Mucosa of rectum (tissue), 2 donors: ENCODE results near the gene ADGRG3.

Source experiments
- H3K27ac ChIP-seq, 2 donors: one replicate each; pipeline ENCODE4 v1.7.0; 2013; ENCODE audit warnings: inconsistent platforms in 2 of 2, low read depth in 2 of 2, low read length in 2 of 2
- H3K27me3 ChIP-seq, 2 donors: one replicate each; pipeline ENCODE4 v1.7.0; 2013; ENCODE audit warnings: low read length in 2 of 2; ENCODE audit not compliant: control insufficient read depth in 2 of 2, insufficient read depth in 2 of 2
- H3K36me3 ChIP-seq, 2 donors: one replicate each; pipeline ENCODE4 v1.7.0; 2013; ENCODE audit warnings: low read length in 2 of 2; ENCODE audit not compliant: control insufficient read depth in 2 of 2, insufficient read depth in 2 of 2
- H3K4me1 ChIP-seq, 2 donors: one replicate each; pipeline ENCODE4 v1.7.0; 2013; ENCODE audit warnings: low read length in 2 of 2, mild to moderate bottlenecking in 1 of 2; ENCODE audit not compliant: control insufficient read depth in 2 of 2, insufficient read depth in 2 of 2
- H3K4me3 ChIP-seq, 2 donors: one replicate each; pipeline ENCODE4 v1.7.0; 2013; ENCODE audit warnings: low read length in 2 of 2
- H3K9ac ChIP-seq, 2 donors: one replicate each; pipeline ENCODE4 v1.7.0; 2013; ENCODE audit warnings: low read length in 2 of 2, low read depth in 1 of 2, mild to moderate bottlenecking in 1 of 2
- H3K9me3 ChIP-seq, 2 donors: one replicate each; pipeline ENCODE4 v1.7.0; 2013; ENCODE audit warnings: low read length in 2 of 2; ENCODE audit not compliant: control insufficient read depth in 2 of 2
- donor health status: healthy.
- donor health status: Normal muscosa, but diverticular disease.

Gene ADGRG3

DNA sequence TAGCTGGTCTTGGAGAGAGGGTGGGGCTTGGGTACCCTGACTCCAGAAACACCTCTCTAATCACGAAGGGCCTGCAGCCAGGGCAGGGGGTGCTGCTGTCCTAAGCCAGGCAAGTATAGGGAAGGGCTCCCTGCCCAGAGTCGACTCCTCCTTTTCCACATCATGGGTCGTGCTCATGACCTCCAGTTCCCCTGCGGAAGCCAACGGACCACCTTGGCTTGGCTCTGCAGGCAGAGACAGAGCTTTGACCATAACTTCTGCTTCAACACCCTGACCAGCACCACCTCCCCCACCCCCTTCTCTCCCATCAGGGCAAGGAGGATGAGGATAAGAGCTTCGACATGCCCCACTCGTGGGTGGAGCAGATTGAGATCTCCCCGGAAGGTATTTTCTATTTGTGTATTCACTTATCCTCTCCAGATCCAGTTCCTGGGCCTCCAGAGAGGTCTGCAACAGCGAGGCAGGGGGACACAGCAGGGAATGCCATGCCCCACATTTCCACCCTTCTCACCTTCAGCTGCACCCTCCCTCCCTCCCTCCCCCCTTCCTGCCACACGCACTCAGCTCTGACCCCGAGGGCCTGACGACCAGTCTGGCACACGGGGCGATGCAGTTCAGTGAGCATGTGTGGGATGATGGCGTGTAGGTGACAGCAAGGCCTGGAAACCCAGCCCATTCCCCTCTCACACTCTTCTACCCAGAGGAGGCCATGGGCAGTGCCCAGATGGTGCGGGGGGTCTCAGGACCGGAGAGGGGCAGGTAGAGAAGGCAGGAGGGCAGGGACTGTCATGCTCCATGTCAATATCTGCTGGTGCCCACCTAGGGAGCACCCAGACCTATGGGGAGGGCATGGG, 53.5 kb downstream of the ADGRG3 start:
- Histone ChIP-seq H3K4me1 (no peaks in the 10 kb centered on the region), H3K27ac (no peak overlapping the region), H3K36me3 (no peaks in the 10 kb centered on the region), H3K9me3 (no peaks in the 10 kb centered on the region), H3K4me3 (no peak overlapping the region), H3K9ac (no peak overlapping the region), H3K27me3 (no peaks in the 10 kb centered on the region)

DNA sequence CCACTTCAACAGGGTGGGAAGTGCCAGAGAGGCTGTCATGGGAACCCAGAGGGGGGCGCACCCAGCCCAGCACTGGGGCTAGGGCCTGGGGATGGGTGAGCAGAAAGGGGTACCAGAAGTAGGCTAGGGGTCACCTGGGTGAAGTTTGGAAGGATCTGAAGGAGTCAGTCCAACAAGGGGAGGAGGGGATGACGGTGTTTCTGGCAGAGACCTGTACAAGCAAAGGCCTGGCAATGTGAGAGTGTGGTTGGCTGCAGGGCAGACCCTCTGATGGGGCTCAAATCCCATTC, 54.0 kb downstream of the ADGRG3 start:
- H3K9ac ChIP-seq: no peak overlapping the region
- H3K4me3 ChIP-seq: no peak overlapping the region
- no peaks in the 10 kb centered on the region for H3K36me3 ChIP-seq
- no peak overlapping the region for H3K27ac ChIP-seq
- no peaks in the 10 kb centered on the region for H3K27me3 ChIP-seq
- H3K9me3 ChIP-seq: no peaks in the 10 kb centered on the region
- H3K4me1 ChIP-seq: no peaks in the 10 kb centered on the region

DNA sequence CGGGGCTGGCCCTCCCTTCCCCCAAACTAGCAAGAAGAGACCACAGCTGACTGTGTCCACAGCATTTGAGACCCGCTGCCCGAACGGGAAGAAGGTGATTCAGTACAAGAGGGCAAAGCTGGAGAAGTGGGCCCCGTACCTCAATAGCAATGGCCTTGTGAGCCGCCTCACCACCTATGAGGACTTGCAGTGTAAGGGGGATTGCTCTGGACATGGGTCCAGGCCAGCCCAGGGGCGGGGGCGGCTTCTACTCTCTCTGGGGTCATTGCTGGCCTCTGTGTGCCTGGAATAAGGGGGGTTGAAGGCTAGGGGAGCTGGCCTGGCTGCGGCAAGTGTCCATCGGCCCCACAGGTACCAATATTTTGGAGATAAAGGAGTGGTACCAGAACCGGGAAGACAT, 54.5 kb downstream of the ADGRG3 start:
- Histone ChIP-seq H3K4me1 (no peaks in the 10 kb centered on the region), H3K27me3 (no peaks in the 10 kb centered on the region), H3K9ac (no peak overlapping the region), H3K27ac (no peak overlapping the region), H3K4me3 (no peak overlapping the region), H3K36me3 (no peaks in the 10 kb centered on the region), H3K9me3 (no peaks in the 10 kb centered on the region)

DNA sequence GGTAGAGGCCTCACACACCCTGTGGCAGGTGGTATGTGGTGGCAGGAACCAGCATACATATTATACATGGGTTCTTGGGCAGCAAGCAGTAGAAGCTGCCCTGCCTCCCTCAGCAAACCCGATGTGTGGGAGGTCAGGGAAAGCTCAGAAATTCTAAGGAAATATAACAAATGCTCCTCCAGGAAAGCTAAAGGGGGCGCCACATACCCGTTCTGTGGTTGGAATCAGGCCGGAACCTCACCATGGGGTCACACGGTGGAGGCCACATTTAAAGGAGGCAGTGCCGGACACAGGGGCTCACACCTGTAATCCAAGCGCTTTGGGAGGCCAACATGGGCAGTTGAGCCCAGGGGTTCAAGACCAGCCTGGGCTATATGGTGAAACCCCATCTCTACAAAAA, 55.1 kb downstream of the ADGRG3 start:
- Histone ChIP-seq H3K27ac (no peak overlapping the region), H3K27me3 (no peaks in the 10 kb centered on the region), H3K9ac (no peak overlapping the region), H3K4me1 (no peaks in the 10 kb centered on the region), H3K4me3 (no peak overlapping the region), H3K9me3 (no peaks in the 10 kb centered on the region), H3K36me3 (no peaks in the 10 kb centered on the region)

DNA sequence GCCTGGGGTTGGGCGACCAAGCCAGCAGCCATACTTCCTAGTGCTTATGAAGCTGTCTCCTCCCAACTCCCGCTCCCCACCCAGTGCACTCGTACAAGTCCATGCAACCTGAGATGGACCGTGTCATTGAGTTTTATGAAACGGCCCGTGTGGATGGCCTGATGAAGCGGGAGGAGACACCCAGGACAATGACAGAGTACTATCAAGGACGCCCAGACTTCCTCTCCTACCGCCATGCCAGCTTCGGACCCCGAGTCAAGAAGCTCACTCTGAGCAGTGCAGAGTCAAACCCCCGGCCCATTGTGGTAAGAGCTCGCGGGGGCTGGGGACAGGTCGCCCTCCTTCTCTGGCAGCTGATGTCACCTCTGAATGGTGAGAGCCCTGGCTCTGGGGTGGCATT, 56.4 kb downstream of the ADGRG3 start:
- no peaks in the 10 kb centered on the region for H3K27me3 ChIP-seq
- no peak overlapping the region for H3K9ac ChIP-seq
- H3K4me1 ChIP-seq: no peaks in the 10 kb centered on the region
- H3K36me3 ChIP-seq: no peaks in the 10 kb centered on the region
- no peaks in the 10 kb centered on the region for H3K9me3 ChIP-seq
- no peak overlapping the region for H3K27ac ChIP-seq
- H3K4me3 ChIP-seq: no peak overlapping the region

DNA sequence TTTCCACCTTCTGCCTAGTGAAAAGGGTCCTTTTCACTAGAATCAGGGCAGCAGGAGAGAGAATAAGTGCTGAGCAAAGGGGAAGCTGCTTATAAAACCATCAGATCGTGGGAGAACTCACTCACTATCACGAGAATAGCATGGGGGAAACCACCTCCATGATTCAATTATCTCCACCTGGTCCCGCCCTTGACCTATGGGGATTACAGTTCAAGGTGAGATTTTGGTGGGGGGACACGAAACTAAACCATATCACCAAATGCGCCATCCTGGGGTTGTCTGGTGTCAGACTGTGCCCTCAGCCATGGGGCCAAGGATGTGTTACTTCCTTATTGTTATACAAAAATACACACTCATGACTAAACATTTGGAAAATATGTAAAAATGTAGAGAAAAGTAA, 57.0 kb downstream of the ADGRG3 start:
- Histone ChIP-seq H3K4me3 (no peak overlapping the region), H3K9ac (no peak overlapping the region), H3K9me3 (no peaks in the 10 kb centered on the region), H3K4me1 (no peaks in the 10 kb centered on the region), H3K27me3 (no peaks in the 10 kb centered on the region), H3K36me3 (no peaks in the 10 kb centered on the region), H3K27ac (no peak overlapping the region)

DNA sequence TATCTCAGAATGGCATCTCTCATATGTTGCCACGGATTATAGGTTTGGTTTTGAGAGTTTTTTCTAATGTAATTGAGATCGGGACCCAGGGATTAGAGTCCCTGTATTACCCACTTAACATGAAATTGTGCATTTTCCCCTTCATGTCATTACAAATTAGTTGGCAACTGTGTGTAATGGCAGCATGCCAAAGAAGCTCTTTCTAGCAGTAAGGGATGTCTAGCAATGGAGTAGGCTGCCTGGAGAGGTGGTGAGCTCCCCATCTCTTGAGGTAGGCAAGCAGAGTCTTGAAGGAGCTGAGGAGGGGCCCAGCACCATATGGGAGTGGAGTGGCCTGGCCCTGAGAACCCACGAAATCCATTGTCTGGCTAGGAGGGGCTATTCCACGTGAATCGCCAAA, 57.4 kb downstream of the ADGRG3 start:
- no peaks in the 10 kb centered on the region for H3K36me3 ChIP-seq
- no peaks in the 10 kb centered on the region for H3K9me3 ChIP-seq
- no peaks in the 10 kb centered on the region for H3K27me3 ChIP-seq
- no peak overlapping the region for H3K9ac ChIP-seq
- H3K4me3 ChIP-seq: no peak overlapping the region
- H3K27ac ChIP-seq: no peak overlapping the region
- no peaks in the 10 kb centered on the region for H3K4me1 ChIP-seq

DNA sequence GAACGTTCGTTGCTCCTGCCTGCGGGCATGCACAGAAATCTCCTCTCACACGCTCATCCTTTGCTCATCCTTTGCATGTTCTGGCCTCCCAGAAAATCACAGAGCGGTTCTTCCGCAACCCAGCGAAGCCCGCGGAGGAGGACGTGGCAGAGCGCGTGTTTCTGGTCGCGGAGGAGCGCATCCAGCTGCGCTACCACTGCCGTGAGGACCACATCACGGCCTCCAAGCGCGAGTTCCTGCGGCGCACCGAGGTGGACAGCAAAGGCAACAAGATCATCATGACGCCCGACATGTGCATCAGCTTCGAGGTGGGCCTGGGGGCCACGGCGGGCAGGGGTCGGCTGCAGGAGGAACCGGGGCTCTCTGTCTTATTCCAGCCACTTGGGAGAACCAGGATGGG, 57.9 kb downstream of the ADGRG3 start:
- H3K27me3 ChIP-seq: no peaks in the 10 kb centered on the region
- no peak overlapping the region for H3K4me3 ChIP-seq
- no peaks in the 10 kb centered on the region for H3K9me3 ChIP-seq
- H3K9ac ChIP-seq: no peak overlapping the region
- no peaks in the 10 kb centered on the region for H3K4me1 ChIP-seq
- no peaks in the 10 kb centered on the region for H3K36me3 ChIP-seq
- no peak overlapping the region for H3K27ac ChIP-seq

DNA sequence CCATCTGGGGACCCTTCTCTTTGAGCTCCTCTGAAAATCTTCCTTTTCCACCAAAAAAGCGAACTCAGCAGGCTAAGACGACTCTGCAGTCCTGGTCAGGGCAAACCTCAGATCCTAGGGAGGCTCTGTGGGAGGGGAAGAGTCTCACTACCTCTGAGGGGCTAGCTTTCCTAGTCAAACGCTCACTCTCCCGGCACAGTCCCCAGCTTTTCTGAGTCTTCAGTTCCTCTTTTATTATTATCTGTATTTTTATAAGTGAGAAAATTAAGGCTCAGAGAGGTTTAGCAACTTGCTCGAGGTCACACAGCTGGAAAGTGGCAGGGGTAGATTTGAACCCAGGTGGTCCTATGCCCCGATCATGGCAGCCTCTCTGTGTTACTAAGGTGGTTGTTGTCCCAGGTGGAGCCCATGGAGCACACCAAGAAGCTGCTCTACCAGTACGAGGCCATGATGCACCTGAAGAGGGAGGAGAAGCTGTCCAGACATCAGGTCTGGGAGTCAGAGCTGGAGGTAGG, 58.4 kb downstream of the ADGRG3 start:
- no peaks in the 10 kb centered on the region for H3K27me3 ChIP-seq
- H3K4me3 ChIP-seq: no peak overlapping the region
- H3K9me3 ChIP-seq: no peaks in the 10 kb centered on the region
- H3K9ac ChIP-seq: no peak overlapping the region
- no peaks in the 10 kb centered on the region for H3K4me1 ChIP-seq
- H3K27ac ChIP-seq: no peak overlapping the region
- H3K36me3 ChIP-seq: no peaks in the 10 kb centered on the region

DNA sequence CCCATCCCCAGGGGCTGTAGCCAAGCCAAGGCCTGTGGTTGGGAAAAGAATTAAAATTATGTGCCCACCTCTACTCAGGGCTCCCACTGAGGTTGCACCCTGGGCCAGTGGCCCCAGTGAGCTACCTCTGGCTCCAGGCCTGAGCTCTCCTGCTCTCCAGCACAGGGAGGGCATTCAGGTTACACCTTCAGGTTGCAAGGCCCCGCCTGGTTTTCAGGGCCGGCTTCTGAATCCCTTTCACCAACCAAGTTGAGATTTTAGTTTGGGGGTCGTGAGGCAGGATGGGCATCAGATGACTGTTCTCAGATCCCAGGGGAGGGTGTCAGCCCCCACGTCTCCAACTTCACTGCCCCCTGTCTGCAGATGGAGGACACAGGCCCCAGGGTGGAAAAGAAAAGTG, 59.5 kb downstream of the ADGRG3 start:
- no peak overlapping the region for H3K27ac ChIP-seq
- H3K4me1 ChIP-seq: no peaks in the 10 kb centered on the region
- no peak overlapping the region for H3K4me3 ChIP-seq
- no peaks in the 10 kb centered on the region for H3K36me3 ChIP-seq
- H3K27me3 ChIP-seq: no peaks in the 10 kb centered on the region
- H3K9me3 ChIP-seq: no peaks in the 10 kb centered on the region
- H3K9ac ChIP-seq: no peak overlapping the region
